ENCODE data around the gene DRC1. TPM values are rescaled to one million over a fixed set of nuclear protein-coding genes. Genes with fewer than 3 reads are reported as not detected.

DRC1 gene
- total RNA-seq, 1 experiment from 2014 or later: not detected

GRCh38 chr2:26421961-26422360 is 20.2 kb downstream of the DRC1 start:
- DNase-seq (ENCODE audit: low read depth, low spot score): no peak
- Histone ChIP-seq H3K36me3 (ENCODE audit: control insufficient read depth in 1 of 2, insufficient read depth in 2 of 2, low read length in 2 of 2) (no peaks in the 10 kb centered on the region), H3K79me2 (ENCODE audit: insufficient read depth, low read length) (no peaks in the 10 kb centered on the region), H3K4me1 (ENCODE audit: control insufficient read depth in 1 of 2, insufficient read depth in 2 of 2, low read length in 2 of 2) (no peaks in the 10 kb centered on the region), H3K4me2 (ENCODE audit: low read length) (no peak overlapping the region), H3K27me3 (ENCODE audit: insufficient read depth, low read length) (no peaks in the 10 kb centered on the region), H3K9ac (ENCODE audit: low read length) (no peak overlapping the region), H3K9me3 (ENCODE audit: control insufficient read depth in 1 of 2, insufficient read depth in 1 of 2, low read depth in 1 of 2, low read length in 2 of 2) (no peaks in the 10 kb centered on the region), H3K4me3 (replicated peaks in 1 of 2; ENCODE audit: low read depth in 1 of 2, low read length in 2 of 2) (no peak overlapping the region), H4K20me1 (ENCODE audit: insufficient read depth) (no peaks in the 10 kb centered on the region), H3K9me2 (ENCODE audit: insufficient read depth) (no peaks in the 10 kb centered on the region), H2AFZ (ENCODE audit: low read depth, low read length, poor library complexity, severe bottlenecking) (no peak overlapping the region), H3K27ac (ENCODE audit: low read depth, low read length) (no peak overlapping the region)
- BruUV-seq (replicated peaks): no TSS peak
- ATAC-seq: no peak
- POLR2A ChIA-PET: no interaction called here
- RAD21 ChIA-PET (ENCODE audit: low non-redundant PET in 1 of 2, low total read pairs in 2 of 2, uncharacterized antibody in 2 of 2, unreplicated experiment in 2 of 2): no interaction called here
- intact Hi-C loops (cut with micrococcal nuclease): no loop called here
- no peak for TF ChIP-seq ZNF274 (IDR thresholded peaks at IDR 0.05; ENCODE audit: low read depth, low read length)
- TF ChIP-seq EZH2 (IDR thresholded peaks at IDR 0.05): no peak
- TF ChIP-seq REST (IDR thresholded peaks at IDR 0.05; ENCODE audit: low read depth): no peak
- TF ChIP-seq POLR2AphosphoS5 (IDR thresholded peaks at IDR 0.05; ENCODE audit: low read depth, low read length): no peak
- TF ChIP-seq CBX3 (IDR thresholded peaks at IDR 0.05; ENCODE audit: low read depth): no peak
- no peak for TF ChIP-seq RAD21 (IDR thresholded peaks at IDR 0.05; ENCODE audit: low read depth)
- no peak for TF ChIP-seq ATF3 (IDR thresholded peaks at IDR 0.05)
- TF ChIP-seq EZH2phosphoT487 (IDR thresholded peaks at IDR 0.05; ENCODE audit: borderline replicate concordance): no peak
- TF ChIP-seq SRF (IDR thresholded peaks at IDR 0.05; ENCODE audit: low read depth): no peak
- TF ChIP-seq JUND (IDR thresholded peaks at IDR 0.05): no peak
- no peak for TF ChIP-seq POLR2A (IDR thresholded peaks at IDR 0.05; ENCODE audit: borderline replicate concordance, extremely low read depth, insufficient read depth, insufficient read length)
- TF ChIP-seq ZFX (IDR thresholded peaks at IDR 0.05): no peak
- no peak for TF ChIP-seq FOSL1 (IDR thresholded peaks at IDR 0.05; ENCODE audit: low read depth)
- CTCF ChIA-PET: no interaction called here
